Activated gamma-delta T cell treated with anti-CD3 and anti-CD28 coated beads, Interleukin-2, amount 50 U/mL, for 16 hours (primary cell): ENCODE data around the gene MLANA.

Experiments used
- DNase-seq: peaks from one replicate; pipeline ENCODE4 v3.0.0-alpha.2; 2020; ENCODE audit warnings: low read depth

Gene MLANA

DNA sequence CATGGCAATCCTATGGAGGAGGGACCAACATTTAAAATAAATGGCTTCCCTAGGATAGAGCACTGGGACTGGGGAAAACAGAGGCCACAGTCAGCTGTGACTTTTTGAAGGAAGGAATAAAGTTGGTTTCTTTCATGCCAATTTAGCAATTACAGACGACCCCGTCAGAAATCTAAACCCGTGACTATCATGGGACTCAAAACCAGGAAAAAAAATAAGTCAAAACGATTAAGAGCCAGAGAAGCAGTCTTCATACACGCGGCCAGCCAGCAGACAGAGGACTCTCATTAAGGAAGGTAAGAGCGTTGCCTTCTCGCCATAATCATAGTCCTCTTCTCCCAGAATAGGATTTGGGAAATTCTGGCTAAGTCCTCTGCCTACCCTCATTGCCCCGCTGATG, at the start of gene MLANA:
Gene MLANA (plus strand): TSS at position 249 of the 400 bp plus-strand sequence. CDS start 1,586 bp downstream, outside the sequence.
- no peak for DNase-seq

- DNase-seq = peak; percentile 46
These were observed 48.7 kb upstream of the MLANA start for GRCh38 chr9:5841771-5842573.

DNA sequence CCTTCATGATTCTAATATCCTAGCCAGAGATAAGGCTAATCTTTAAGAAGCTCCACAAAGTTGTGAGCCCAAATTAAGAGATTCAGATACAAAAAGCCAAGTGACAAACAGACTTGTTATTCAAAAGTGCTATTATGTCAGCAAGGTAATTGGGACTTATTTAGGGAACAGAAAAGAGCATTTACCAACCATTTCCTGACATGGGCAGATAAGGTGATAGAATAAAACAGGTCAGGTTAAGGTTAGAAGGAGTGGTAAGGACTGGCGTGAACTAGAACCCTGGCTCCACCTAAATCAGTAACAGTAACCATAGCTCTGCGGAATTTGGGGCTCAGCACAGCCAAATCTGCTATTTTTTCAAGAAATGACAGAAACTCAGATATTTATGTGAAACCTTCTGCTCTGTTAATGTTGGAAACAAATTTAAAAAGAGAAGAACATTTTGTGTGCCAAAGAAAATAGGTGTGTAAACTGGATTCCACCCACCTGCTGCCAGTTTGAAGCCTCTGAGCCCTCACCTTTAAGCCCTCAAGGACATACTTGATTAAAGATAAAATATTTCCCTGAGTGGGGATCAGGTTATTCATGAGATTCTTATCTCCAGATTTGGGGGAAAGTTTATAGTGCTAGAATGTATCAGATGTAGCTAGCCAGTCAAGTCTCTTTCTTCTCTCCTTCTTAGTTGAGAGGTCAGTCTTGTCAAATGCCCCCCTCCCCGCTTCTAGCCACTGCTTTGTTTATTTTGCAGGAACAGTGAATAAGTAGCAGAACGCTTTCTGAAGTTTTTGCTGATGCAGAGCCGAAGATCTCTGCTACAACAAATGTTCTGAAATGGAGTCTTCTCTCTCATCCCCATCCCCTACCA, 47.5 kb upstream of the MLANA start:
- no peak for DNase-seq

DNA sequence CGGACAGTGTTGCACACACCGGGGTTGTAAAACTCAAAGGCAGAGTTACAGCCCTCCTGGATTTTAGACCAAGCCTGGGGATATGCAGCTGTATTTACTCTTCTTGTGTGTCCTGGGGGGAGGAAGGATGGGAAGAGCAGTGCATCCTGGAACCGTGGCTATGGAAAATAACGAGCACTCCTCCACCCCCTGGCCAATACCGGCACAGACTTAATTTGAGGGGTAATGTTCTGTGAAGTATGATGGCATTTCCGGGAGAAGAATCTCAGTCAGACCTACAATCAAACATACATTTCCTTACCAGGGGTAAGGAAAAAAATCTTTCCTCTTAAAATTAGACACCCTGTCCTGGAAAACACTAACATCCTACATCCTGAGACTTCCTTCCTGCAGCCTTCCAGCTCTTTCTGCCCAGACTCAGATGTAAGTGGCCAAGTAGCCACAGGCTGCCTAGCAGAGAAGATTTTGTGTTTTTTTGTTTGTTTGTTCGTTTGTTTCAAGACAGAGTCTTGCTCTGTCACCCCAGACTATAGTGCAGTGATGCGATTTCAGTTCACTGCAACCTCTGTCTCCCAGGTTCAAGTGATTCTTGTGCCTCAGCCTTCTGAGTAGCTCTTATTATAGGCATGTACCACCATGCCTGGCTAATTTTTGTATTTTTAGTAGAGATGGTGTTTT, 46.8 kb upstream of the MLANA start:
- no peak for DNase-seq

GRCh38 chr9:5845157-5845531, 45.5 kb upstream of the MLANA start:
- DNase-seq = no peak

DNA sequence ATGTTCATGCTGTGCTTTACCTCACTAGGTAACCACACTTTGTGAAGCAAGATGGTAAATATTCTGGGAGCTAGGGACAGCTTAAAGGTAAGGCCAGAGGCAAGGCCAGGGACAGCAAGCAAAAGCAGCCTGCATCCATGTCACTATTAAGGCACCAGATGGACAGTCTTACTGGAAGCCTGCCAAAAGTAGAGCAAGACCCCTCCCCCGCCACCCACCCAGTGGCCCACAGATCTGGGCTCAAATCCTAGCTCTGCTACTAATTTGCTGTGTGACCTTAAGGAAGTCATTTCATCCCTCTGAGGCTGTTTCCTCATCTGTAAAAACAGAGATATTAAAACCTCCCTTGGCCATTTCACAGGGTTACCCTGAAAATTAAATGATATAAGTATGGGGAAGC, 44.6 kb upstream of the MLANA start:
- DNase-seq = no peak

DNA sequence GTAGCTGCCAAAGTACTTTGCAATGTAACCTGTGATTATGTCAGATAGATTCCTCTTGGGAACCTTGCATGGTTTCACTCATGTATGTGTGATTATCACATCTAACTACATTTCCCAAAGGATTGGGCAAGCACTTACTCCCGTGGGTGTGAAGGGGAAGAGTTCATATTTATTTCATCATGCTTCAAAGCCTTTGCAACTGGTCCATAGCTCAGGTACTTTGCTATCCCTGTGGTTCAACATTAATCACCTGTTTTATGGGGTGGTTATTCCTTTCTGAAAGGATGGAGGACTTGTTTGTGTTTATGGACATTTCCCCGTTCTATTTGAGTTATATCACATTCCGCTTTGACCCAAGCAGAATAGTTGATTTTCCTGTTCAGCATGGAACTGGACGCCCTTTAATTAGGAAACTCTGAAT, 44.2 kb upstream of the MLANA start:
- DNase-seq = no peak

GRCh38 chr9:5848372-5848882, 42.3 kb upstream of the MLANA start:
- no peak for DNase-seq

GRCh38 chr9:5850724-5851122, 40.0 kb upstream of the MLANA start:
- DNase-seq = no peak

DNA sequence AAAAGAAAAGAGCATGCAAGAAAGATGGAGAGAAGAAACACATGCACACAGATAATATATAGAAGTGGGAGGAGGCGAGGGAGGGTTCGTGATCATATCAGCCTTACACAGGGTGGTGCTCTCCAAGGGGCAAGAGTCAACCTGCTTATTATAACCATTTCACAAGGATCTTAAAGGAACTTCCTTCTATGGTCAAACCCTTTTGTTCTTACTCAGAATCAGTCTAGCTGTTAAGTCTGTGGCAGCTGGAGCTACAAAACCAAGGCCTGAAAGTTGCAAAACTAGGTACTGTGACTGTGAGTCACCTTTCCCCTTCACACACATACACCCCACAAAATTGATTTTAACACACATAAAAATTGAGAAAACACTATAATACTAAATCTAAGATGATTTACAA, 39.2 kb upstream of the MLANA start:
- DNase-seq = peak; percentile 34

- DNase-seq = no peak
These were observed 37.7 kb upstream of the MLANA start for GRCh38 chr9:5852987-5853386.

- no peak for DNase-seq
These were observed 37.1 kb upstream of the MLANA start for GRCh38 chr9:5853617-5854016.

GRCh38 chr9:5854063-5854790, 36.5 kb upstream of the MLANA start:
- DNase-seq = no peak

DNA sequence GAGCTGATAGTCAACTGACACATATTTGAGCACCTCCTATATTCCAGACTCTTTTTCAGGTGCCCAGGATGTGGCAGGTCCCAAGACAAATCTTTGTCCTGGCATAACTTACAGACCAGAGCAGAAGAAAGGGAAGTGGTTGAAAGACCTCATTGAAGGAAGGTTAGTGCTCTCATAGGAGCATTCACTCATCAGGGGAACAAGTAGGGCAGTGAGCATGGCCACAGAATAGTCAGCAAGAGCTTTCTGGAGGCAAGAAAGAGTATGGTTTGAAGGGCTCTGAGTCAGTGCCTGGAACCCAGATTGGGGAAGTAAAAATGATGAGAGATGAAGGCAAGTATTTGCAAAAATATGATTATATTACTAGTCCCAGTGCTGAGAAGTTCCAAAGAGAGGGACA, 32.8 kb upstream of the MLANA start:
- DNase-seq = no peak

GRCh38 chr9:5858833-5859232, 31.9 kb upstream of the MLANA start:
- no peak for DNase-seq

GRCh38 chr9:5863092-5863746, 27.5 kb upstream of the MLANA start:
- no peak for DNase-seq

DNA sequence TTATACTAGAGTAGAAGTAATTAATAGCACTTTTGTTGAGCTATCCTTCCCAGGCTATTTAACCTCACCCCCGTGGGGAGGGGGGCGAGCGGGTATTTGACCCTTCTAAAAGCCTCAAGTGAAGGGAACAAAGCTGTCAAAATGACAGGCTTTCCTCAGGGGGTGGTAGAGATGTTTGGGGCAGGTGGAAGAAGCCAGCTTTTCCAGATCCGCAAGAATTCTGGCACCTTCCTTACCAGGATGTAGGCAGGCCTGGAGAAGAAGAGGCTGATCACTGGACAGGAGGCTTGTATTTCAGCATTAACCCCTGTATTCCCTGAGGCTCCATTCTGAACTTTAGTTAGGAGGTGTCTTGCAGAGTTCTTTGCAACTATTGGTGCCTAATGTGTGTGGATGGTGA, 26.2 kb upstream of the MLANA start:
- DNase-seq = no peak

- no peak for DNase-seq
These were observed 24.4 kb upstream of the MLANA start for GRCh38 chr9:5866272-5866671.

DNA sequence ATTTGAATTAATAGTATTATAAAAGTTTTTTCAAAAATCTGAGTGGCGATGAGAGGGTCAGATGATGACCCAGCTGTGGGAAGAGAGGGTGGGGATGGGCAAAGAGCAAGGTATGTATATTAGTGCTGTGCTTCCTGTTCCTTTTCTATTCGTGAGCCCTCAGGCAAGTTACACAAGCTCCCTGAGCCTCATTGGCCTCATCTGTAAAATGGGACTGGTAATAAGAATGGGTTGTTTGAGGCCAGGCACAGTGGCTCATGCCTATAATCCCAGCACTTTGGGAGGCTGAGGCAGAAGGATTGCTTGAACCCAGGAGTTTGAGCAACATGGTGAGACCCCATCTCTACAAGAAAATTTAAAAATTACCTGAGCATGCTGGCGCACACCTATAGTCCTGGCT, 24.0 kb upstream of the MLANA start:
- DNase-seq = no peak

DNA sequence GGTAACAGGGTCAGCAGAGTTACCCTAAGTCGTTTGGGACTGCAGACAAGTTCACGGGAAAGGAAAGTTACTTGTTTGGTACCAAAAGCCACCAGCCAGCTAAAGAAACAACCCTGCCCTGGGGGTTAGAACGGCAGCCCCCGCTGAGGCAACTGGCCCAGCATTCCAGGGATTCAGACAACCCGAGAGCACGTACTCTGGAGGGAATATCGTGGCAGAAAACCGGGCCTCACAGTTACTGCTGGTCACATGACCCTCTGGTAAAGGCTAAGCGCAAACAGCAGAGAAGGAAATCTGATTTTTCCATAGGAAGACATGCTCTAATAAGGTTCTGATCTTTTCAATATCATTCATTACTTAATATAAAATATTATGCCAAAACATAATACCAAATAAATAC, 22.5 kb upstream of the MLANA start:
- no peak for DNase-seq

DNA sequence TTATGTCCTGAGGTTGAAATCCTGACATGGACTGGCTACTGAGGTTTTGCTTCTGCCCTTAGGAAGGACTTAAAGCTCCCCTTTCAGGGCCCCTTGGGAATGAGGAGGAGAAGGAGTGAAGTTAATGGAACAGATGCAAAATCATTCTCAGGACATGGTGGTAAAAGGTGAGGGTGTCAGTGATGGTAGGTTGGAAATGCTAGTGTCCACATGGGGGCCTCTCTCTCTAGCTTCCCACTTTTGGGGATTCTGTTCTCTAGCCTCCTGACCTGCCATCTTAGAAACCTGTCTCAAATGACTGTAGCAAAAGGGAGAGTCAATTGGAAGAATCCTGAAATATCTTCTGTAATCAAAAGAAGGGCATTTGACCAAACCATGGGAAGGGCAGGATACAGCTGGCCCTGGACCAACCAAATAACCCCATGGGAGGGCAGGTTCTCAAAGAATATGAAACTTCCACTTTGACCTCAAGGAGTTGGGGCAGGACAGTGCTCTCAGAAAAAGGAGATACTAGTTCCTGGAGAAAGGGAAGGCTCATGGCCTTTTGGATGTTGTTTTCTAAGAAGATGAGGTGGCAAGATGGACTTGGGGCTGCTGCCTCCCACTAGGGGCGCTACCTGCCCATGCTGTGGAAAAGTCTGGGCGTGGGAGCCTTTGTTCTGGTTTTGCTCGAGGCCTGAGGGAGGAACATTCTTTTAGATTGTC, 21.2 kb upstream of the MLANA start:
- DNase-seq = no peak
